ENCODE measurements around the gene C16orf87.

The C16orf87 gene

GRCh38 chr16:46762583-46762982, 68.4 kb downstream of the C16orf87 start:
- Histone ChIP-seq H3K4me3 (no peak overlapping the region), H3K27me3 (peaks cover 0 to 5% of the 10 kb centered on the region in 2 donors), H3K36me3 (no peaks in the 10 kb centered on the region), H3K4me1 (peaks cover 0 to 6% (median under 1%) of the 10 kb centered on the region in 4 donors), H3K9me3 (no peaks in the 10 kb centered on the region), H3K27ac (no peak overlapping the region)
- intact Hi-C loops (cut with DNase I; ENCODE audit: low total_unique reads), result no loop called here
- DNase-seq, result no peak
- TF ChIP-seq CTCF (IDR thresholded peaks at IDR 0.05), result no peak

- Histone ChIP-seq H3K4me1 (peaks cover 0 to 11% (median 3%) of the 10 kb centered on the region in 4 donors), H3K36me3 (no peaks in the 10 kb centered on the region), H3K9me3 (no peaks in the 10 kb centered on the region), H3K27ac (no peak overlapping the region), H3K4me3 (no peak overlapping the region), H3K27me3 (peaks cover 0 to 5% of the 10 kb centered on the region in 2 donors)
- intact Hi-C loops (cut with DNase I; ENCODE audit: low total_unique reads), result no loop called here
- no peak for TF ChIP-seq CTCF (IDR thresholded peaks at IDR 0.05)
- no peak for DNase-seq
Measured at GRCh38 chr16:46759309-46759708, 71.7 kb downstream of the C16orf87 start.

- H3K36me3 ChIP-seq, result no peaks in the 10 kb centered on the region
- H3K27ac ChIP-seq, result no peak overlapping the region
- TF ChIP-seq CTCF (IDR thresholded peaks at IDR 0.05), result no peak
- intact Hi-C loops (cut with DNase I; ENCODE audit: low total_unique reads), result no loop called here
- H3K4me1 ChIP-seq, result peaks cover 0 to 8% (median 3%) of the 10 kb centered on the region in 4 donors
- peaks cover 0 to 5% of the 10 kb centered on the region in 2 donors for H3K27me3 ChIP-seq
- no peak overlapping the region for H3K4me3 ChIP-seq
- no peaks in the 10 kb centered on the region for H3K9me3 ChIP-seq
- no peak for DNase-seq
Measured at GRCh38 chr16:46757339-46758050, 73.5 kb downstream of the C16orf87 start.

- no peak for TF ChIP-seq CTCF (IDR thresholded peaks at IDR 0.05)
- H3K27me3 ChIP-seq, result peaks cover 0 to 5% of the 10 kb centered on the region in 2 donors
Measured at GRCh38 chr16:46756772-46757171, 74.2 kb downstream of the C16orf87 start.

GRCh38 chr16:46753015-46753414, 78.0 kb downstream of the C16orf87 start:
- Histone ChIP-seq H3K4me1 (peaks cover 0 to 15% (median 10%) of the 10 kb centered on the region in 4 donors), H3K27me3 (no peaks in the 10 kb centered on the region), H3K9me3 (no peaks in the 10 kb centered on the region), H3K36me3 (no peaks in the 10 kb centered on the region), H3K27ac (no peak overlapping the region), H3K4me3 (no peak overlapping the region)
- intact Hi-C loops (cut with DNase I; ENCODE audit: low total_unique reads), result no loop called here
- DNase-seq, result no peak
- no peak for TF ChIP-seq CTCF (IDR thresholded peaks at IDR 0.05)

More at GRCh38 chr16:46756772-46757171, 74.2 kb downstream of the C16orf87 start:
- intact Hi-C loops (cut with DNase I; ENCODE audit: low total_unique reads), result no loop called here
- peaks cover 0 to 8% (median 3%) of the 10 kb centered on the region in 4 donors for H3K4me1 ChIP-seq
- no peaks in the 10 kb centered on the region for H3K36me3 ChIP-seq
- DNase-seq, result no peak
- no peak overlapping the region for H3K4me3 ChIP-seq
- no peak overlapping the region for H3K27ac ChIP-seq
- H3K9me3 ChIP-seq, result no peaks in the 10 kb centered on the region
